ENCODE measurements around the gene IGSF6. TPM values are rescaled to one million over a fixed set of nuclear protein-coding genes. Genes with fewer than 3 reads are reported as not detected.
A peak's percentile ranks its signal among the peaks of the same experiment; 100 is the strongest.

IGSF6 gene
- polyA plus RNA-seq, 10 donors: 1.9 to 4.6 (median 2.8) TPM

GRCh38 chr16:21602785-21603184 is 49.6 kb downstream of the IGSF6 start:
- no peak for DNase-seq

DNA sequence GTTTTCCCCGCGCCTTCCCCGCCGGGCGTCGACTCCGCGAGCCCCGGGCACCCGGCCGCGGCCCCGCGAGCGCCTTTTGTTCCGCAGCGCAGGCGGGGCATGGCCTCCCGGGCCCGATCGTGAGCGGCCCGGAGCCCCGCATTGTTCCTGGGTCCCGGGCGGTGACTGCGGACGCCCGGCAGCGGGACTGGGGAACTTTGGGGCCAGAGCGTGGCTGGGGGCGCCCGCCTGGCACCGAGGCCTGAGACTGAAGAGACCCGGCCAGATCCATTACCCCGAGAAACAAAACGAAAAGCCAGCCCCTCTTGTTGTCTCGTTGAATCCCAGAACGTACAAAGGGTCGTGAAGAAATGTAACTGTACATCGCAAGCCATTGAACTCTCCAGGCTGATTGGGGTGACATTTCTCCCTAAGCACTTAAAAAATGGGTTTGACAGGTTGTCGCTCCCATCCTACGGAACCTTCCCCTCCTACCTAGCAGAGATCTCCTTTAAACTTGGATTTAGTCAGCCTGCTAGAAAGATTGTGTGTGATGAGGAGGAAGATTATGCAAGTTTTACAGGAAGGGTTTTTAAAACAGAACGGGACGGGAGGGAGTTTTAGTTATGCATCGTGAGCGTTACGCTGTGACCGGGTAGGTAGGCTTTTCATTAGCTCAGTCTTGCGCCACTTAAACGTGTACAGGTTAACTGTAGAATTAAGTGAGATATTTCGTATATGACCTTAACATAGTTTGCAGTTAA is 52.2 kb downstream of the IGSF6 start:
- peak in 2 of 3 donors; percentile 31 to 73 for DNase-seq

DNA sequence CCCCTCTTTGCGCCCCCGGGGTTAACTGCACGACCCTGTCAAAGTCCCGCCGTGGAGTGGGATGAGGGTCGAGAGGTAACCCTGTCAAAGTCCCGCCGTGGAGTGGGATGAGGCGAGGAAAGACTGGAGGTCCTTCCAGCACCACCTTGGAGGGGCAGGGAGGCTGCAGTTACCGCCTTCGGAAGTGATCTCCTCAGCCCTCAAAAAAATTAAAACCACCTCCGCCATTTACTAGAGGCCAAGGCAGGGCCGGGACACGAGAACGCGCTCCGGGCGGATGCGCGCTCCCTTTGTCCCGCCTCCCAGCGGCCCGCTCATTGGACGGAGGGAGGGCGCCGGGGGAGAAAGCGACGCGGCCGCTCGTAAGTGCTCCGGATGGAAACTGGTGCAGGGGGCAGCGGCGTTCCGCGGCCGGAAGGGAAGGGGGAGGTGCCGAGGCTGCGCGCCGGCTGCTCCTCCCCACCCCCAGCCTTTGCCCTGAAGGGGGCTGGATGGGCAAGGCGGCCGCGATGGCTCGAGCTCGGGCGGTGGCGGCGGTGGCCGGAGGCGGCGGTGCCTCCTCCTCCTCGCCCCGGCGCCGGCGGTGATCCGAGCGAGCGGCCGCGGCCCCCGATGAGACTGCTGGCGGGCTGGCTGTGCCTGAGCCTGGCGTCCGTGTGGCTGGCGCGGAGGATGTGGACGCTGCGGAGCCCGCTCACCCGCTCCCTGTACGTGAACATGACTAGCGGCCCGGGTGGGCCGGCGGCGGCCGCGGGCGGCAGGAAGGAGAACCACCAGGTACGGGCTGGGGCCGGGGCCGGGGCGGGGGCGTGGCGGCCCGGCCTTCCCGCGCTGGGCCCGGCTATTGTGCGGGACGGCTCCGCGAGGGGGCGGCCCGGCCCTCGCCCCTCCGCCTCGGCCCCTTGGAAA is 53.0 kb downstream of the IGSF6 start, which contains the start of gene METTL9:
METTL9 (plus strand) TSS at position 456 of the 909 bp plus-strand sequence; CDS start at position 613, 157 bp downstream.
- DNase-seq: peak; percentile 95 to 98 (median 98)

- DNase-seq: no peak
These were observed 53.7 kb downstream of the IGSF6 start for GRCh38 chr16:21598701-21599121.

DNA sequence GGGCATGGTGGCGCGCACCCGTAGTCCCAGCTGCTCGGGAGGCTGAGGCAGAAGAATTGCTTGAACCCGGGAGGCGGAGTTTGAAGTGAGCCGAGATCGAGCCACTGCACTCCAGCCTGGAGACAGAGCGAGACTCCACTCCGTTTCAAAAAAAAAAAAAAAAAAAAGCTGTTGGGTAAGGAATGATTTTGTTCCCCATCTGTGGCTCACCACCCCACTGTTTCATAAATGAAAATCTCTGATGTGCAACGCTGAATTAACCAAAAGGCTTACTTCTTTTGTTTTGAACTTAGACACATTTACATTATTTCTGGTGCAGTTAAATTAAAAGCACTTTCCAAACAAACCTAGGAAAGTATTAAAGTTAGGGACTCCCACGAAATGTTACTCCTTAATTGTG is 54.2 kb downstream of the IGSF6 start:
- DNase-seq: no peak

DNA sequence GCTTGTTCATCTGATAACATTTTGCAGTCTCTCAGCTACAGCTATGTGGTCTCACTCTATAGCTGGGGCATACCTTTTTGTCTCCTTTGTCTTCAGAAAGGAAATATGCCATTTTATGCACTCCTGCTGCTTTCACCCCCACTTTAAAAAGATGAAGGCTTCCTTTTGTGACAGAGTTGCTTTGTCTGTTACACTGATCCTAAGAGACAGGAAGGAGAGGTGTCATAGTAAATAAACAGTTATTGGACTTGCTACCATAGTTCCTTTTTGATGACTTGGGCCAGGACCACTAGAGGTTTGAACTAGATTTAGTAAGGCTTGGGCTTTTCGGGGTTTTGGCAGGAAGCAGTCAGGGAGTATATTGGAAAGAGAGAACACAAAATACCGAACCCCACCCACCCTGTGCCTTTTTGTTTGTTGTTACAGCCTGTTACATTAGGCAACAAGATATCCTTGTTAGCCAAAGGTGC is 54.8 kb downstream of the IGSF6 start:
- DNase-seq: no peak

GRCh38 chr16:21593530-21594289 is 58.7 kb downstream of the IGSF6 start:
- DNase-seq: no peak

GRCh38 chr16:21592191-21592590 is 60.2 kb downstream of the IGSF6 start:
- DNase-seq: no peak

GRCh38 chr16:21590796-21591195 is 61.6 kb downstream of the IGSF6 start:
- DNase-seq: no peak

- DNase-seq: no peak
These were observed 62.1 kb downstream of the IGSF6 start for GRCh38 chr16:21590287-21590686.

- DNase-seq: no peak
These were observed 62.9 kb downstream of the IGSF6 start for GRCh38 chr16:21589551-21589950.

Other genes starting within 250 kb of the IGSF6 start
- 100 to 1,000 TPM in 6 of 10 donors, 10 to 100 TPM in 4; 92.5 to 119 (median 102) TPM for gene METTL9, start 53.0 kb downstream of the IGSF6 start, polyA plus RNA-seq (ENCODE audit: insufficient read length in 10 of 10)
- gene OTOA, start 11.4 kb upstream of the IGSF6 start, polyA plus RNA-seq (ENCODE audit: insufficient read length in 10 of 10): under 1 TPM in 6 of 10 donors, not detected in 4; 0.04 to 0.32 (median 0.10) TPM
- gene NPIPB4, start 205.1 kb upstream of the IGSF6 start, polyA plus RNA-seq (ENCODE audit: insufficient read length in 10 of 10): 100 to 1,000 TPM in 3 of 10 donors, 10 to 100 TPM in 7; 17.3 to 148 (median 52.1) TPM

Data from muscle of back (tissue), 11 donors.